ENCODE measurements around the gene TTBK1. TPM values are rescaled to one million over a fixed set of nuclear protein-coding genes. Genes with fewer than 3 reads are reported as not detected.

TTBK1 gene
- polyA plus RNA-seq, 2 of the 4 experiments (the other 2 are of a cell fraction): 0.04 TPM; not detected in 1

DNA sequence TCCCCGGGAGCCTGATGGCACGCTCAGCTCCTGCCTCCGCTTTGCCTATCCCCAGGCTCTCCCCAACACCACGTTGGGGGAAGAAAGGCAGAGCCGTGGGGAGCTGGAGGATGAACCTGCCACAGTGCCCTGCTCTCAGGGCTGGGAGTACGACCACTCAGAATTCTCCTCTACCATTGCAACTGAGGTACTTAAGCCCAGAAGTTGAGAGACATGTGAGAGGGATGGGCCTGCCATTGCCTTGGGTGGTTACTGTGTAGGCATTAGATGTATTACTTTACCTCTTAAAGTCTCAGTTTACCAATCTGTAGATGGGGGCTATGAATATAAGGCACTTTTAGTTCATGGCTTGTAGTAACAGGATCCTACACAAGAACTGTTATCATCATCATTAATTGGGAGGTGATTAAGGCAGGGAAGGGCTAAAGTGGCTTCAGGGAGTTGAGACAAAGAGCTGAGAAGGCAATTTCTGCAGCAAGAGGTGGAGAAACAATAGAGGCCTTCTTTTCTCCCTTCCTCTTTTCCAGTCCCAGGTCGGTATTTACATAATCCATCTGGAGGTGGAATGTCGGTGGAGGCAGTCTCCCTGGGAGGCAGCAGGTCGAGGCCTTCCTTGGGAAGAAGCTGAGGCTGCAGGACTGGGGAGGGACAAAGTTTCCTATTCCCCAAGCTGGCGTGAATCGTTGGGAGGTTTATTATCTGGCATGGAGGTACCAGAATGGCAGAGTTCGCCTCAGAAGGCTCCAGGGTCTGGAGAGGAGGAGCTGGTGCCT, 55.5 kb downstream of the TTBK1 start (continued):
- TF ChIP-seq MYC (IDR thresholded peaks at IDR 0.05; ENCODE audit: borderline replicate concordance, low read length) (no peak), MAZ (IDR thresholded peaks at IDR 0.05; ENCODE audit: borderline replicate concordance, low read depth, low read length) (no peak), CTCF (IDR thresholded peaks at IDR 0.05) (no peak)

GRCh38 chr6:43299338-43300293, 56.3 kb downstream of the TTBK1 start:
- no peak overlapping the region for H3K4me3 ChIP-seq
- 0 out of 3 replicates have a peak, but pooled peaks cover 3% of the 10 kb centered on the region for H3K4me1 ChIP-seq
- FAIRE-seq: no peak
- ChIA-PET POLR2A (no interaction called here), CTCF (interaction anchor here (1.3 to 2.9 kb wide), 4 partner anchors 8 to 94 kb away, joined by 3 to 18 read pairs (median 4); partner anchors contain the start of gene CRIP3)
- TF ChIP-seq POLR2AphosphoS2 (conservative IDR thresholded peaks at IDR 0.05; ENCODE audit: low read length) (no peak), HOXB13 (CRISPR knock-in tag; IDR thresholded peaks at IDR 0.05; ENCODE audit: low read depth) (no peak), ZNF302 (CRISPR knock-in tag; IDR thresholded peaks at IDR 0.05) (no peak), TP53 (CRISPR knock-in tag; IDR thresholded peaks at IDR 0.05) (no peak), ESRRA (IDR thresholded peaks at IDR 0.05; ENCODE audit: borderline replicate concordance, low read length) (no peak), CBX2 (IDR thresholded peaks at IDR 0.05; ENCODE audit: borderline replicate concordance, low read depth) (no peak), HES2 (IDR thresholded peaks at IDR 0.05) (no peak), JUN (IDR thresholded peaks at IDR 0.05) (no peak), MAX (IDR thresholded peaks at IDR 0.05) (no peak), ELK1 (IDR thresholded peaks at IDR 0.05; ENCODE audit: low read depth, low read length) (no peak), POLR2A (IDR thresholded peaks at IDR 0.05; ENCODE audit: low read length) (no peak), EP300 (IDR thresholded peaks at IDR 0.05) (no peak), JUNB (IDR thresholded peaks at IDR 0.05) (no peak), FOSB (CRISPR knock-in tag; IDR thresholded peaks at IDR 0.05) (no peak), MAFK (IDR thresholded peaks at IDR 0.05; ENCODE audit: partially characterized antibody) (no peak), CHD4 (IDR thresholded peaks at IDR 0.05; ENCODE audit: borderline replicate concordance) (no peak), BHLHE40 (IDR thresholded peaks at IDR 0.05; ENCODE audit: low read depth, low read length) (no peak)
- TF ChIP-seq, protein P1, sequence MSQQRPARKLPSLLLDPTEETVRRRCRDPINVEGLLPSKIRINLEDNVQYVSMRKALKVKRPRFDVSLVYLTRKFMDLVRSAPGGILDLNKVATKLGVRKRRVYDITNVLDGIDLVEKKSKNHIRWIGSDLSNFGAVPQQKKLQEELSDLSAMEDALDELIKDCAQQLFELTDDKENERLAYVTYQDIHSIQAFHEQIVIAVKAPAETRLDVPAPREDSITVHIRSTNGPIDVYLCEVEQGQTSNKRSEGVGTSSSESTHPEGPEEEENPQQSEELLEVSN (IDR thresholded peaks at IDR 0.05; ENCODE audit: borderline replicate concordance, low read depth): no peak
- TF ChIP-seq, protein P2, sequence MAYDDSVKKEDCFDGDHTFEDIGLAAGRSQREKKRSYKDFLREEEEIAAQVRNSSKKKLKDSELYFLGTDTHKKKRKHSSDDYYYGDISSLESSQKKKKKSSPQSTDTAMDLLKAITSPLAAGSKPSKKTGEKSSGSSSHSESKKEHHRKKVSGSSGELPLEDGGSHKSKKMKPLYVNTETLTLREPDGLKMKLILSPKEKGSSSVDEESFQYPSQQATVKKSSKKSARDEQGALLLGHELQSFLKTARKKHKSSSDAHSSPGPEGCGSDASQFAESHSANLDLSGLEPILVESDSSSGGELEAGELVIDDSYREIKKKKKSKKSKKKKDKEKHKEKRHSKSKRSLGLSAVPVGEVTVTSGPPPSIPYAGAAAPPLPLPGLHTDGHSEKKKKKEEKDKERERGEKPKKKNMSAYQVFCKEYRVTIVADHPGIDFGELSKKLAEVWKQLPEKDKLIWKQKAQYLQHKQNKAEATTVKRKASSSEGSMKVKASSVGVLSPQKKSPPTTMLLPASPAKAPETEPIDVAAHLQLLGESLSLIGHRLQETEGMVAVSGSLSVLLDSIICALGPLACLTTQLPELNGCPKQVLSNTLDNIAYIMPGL (CRISPR knock-in tag; IDR thresholded peaks at IDR 0.05; ENCODE audit: borderline replicate concordance): no peak
- H3K4me2 ChIP-seq: no peak overlapping the region
- H3K9me3 ChIP-seq: no peaks in the 10 kb centered on the region
- DNase-seq (ENCODE audit: low read depth in 1 of 2, low spot score in 1 of 2): no peak
- no peak for ATAC-seq
- H3K27ac ChIP-seq: no peak overlapping the region
- 73% methylated on average over 18 of the region's 18 CpGs for WGBS (ENCODE audit: missing lambda C conversion rate)

Data from A549 (cell line).